GM12892 (cell line): ENCODE data around the gene PLEKHN1.

Experiments
- POLR2A ChIP-seq: IDR thresholded peaks from 2 replicates; pipeline ENCODE4 v1.6.1; 2011; ENCODE audit warnings: low read depth, low read length, control low read depth
- POLR2AphosphoS5 ChIP-seq: IDR thresholded peaks from 2 replicates; pipeline ENCODE4 v1.6.1; 2011; ENCODE audit warnings: low read depth, low read length, control low read depth

DNA sequence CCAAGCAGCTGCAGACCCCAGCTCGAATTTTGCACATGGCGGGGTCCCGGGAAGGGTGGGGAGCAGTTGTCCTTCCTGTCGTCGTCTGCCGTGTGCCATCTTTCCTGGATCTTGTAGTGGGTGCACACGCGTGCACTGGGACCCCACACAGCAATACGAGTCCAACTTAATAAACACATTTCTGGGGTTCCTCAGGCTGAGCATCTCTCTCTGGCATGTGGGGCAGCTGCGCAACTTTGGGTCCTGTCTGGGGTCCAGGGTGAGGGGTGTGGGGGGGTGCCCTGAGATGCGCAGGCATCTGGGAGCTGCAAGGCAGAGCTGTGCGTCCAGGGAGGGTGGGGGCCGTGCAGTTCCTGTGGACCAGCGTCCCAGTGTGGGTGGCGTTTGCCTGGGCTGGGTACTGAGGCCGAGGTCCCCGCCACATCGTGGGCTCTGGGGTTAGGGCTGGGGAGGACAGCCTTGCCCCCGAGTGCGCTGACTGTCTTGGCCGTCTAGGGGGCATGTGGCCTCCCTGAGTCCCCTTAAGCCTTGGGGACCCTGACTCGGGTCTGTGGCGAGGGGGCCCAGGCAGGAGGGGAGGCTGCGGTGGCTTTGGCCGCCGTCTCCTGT is 652 bp upstream of the PLEKHN1 start:
- no peak for TF ChIP-seq POLR2A
- TF ChIP-seq POLR2AphosphoS5, result no peak
